DND-41 (cell line): ENCODE results near the gene WFS1.

ENCODE experiments used
- EZH2 ChIP-seq: IDR thresholded peaks from 3 replicates; pipeline ENCODE4 v1.6.1; 2012; ENCODE audit warnings: borderline replicate concordance, low read depth, mild to moderate bottlenecking, moderate library complexity, low read length, inconsistent platforms; ENCODE audit not compliant: severe bottlenecking
- TF ChIP-seq, protein P1 (sequence below): IDR thresholded peaks from 2 replicates; pipeline ENCODE4 v1.5.1; 2012; ENCODE audit warnings: borderline replicate concordance, low read length, moderate library complexity, mild to moderate bottlenecking; ENCODE audit not compliant: poor library complexity, severe bottlenecking; ENCODE audit errors: extremely low read depth

DNA sequence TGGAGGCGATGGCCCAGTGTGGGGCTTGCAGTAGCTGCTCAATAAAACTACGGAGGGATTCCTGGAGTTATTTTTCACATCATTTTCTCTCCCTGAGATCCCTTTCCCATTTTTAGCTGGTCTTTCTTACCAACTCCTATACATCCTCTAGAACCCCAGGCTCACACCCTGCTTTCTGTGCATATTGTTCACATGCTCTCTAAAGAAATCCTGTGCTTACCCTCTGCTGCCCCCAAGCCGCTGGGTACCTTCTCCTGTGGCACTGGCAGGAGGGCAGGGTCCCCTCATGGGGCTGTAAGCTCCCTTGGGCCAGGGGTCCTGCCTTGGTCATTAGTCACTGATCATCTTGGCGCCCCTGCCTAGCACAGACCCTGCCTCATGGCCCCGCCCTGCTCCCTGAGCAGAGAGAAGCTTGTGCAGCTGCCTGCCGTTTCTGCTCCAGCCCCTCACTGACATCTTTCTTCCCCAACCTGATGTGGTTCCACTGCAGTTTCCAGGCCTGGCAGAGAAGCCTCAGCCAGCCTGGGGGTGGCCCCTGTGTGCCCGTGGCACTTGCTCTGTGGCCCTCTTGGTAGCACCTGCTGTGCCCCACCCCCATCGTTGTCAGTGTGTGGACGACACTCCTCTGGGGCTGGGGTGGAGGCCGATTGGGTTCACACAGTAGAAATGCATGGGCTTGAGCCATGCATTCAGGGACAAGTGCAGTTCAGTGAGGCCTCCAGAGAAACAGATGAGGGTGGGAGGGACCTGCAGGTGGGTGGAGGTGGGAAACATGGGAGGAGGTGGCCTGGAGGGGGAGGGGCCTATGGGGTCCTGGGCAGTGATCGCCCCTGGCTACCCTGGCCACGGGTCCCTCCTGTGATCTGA, 69.5 kb downstream of the WFS1 start:
- TF ChIP-seq, protein P1, sequence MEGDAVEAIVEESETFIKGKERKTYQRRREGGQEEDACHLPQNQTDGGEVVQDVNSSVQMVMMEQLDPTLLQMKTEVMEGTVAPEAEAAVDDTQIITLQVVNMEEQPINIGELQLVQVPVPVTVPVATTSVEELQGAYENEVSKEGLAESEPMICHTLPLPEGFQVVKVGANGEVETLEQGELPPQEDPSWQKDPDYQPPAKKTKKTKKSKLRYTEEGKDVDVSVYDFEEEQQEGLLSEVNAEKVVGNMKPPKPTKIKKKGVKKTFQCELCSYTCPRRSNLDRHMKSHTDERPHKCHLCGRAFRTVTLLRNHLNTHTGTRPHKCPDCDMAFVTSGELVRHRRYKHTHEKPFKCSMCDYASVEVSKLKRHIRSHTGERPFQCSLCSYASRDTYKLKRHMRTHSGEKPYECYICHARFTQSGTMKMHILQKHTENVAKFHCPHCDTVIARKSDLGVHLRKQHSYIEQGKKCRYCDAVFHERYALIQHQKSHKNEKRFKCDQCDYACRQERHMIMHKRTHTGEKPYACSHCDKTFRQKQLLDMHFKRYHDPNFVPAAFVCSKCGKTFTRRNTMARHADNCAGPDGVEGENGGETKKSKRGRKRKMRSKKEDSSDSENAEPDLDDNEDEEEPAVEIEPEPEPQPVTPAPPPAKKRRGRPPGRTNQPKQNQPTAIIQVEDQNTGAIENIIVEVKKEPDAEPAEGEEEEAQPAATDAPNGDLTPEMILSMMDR: no peak
- TF ChIP-seq EZH2: no peak
